Lung (tissue), 16 donors: ENCODE results near the gene DSTN. TPM values are rescaled to one million over a fixed set of nuclear protein-coding genes. Genes with fewer than 3 reads are reported as not detected.

Experiments used
- ATAC-seq: fragments of 200-7000 bp; cut with Tn5 transposase; one replicate; pipeline ENCODE4 v1.9.1; 2020; ENCODE audit warnings: moderate number of reproducible peaks; ENCODE audit not compliant: insufficient read depth, low FRiP score
- DNase-seq, 3 donors: peaks; one replicate each; pipeline ENCODE4 v3.0.0-alpha.2; 2013 to 2017
- H3K27ac ChIP-seq, 2 donors: one replicate each; pipeline ENCODE4 v1.5.1; 2013; ENCODE audit warnings: mild to moderate bottlenecking in 2 of 2, moderate library complexity in 2 of 2, control low read depth in 1 of 2, inconsistent platforms in 1 of 2, low read depth in 1 of 2, low read length in 1 of 2
- H3K27me3 ChIP-seq, 3 donors: one replicate each; pipeline ENCODE4 v1.5.1; 2013; ENCODE audit warnings: low read length in 2 of 3; ENCODE audit not compliant: control insufficient read depth in 3 of 3, insufficient read depth in 3 of 3
- H3K36me3 ChIP-seq, 4 donors: one replicate each; pipeline ENCODE4 v1.5.1; 2013; ENCODE audit warnings: low read length in 4 of 4, mild to moderate bottlenecking in 1 of 4, moderate library complexity in 1 of 4; ENCODE audit not compliant: control insufficient read depth in 4 of 4, insufficient read depth in 4 of 4
- H3K4me1 ChIP-seq, 5 donors: one replicate each; pipeline ENCODE4 v1.5.1; 2013; ENCODE audit warnings: low read length in 5 of 5, mild to moderate bottlenecking in 2 of 5, moderate library complexity in 1 of 5; ENCODE audit not compliant: control insufficient read depth in 5 of 5, insufficient read depth in 5 of 5
- H3K4me3 ChIP-seq: one replicate; pipeline ENCODE4 v1.5.1; 2013; ENCODE audit warnings: mild to moderate bottlenecking, control low read depth, moderate library complexity
- H3K9ac ChIP-seq, 2 donors: one replicate each; pipeline ENCODE4 v1.5.1; 2013; ENCODE audit warnings: low read length in 2 of 2, control low read depth in 1 of 2; ENCODE audit not compliant: insufficient read depth in 1 of 2
- H3K9me3 ChIP-seq, 4 donors: one replicate each; pipeline ENCODE4 v1.5.1; 2013; ENCODE audit warnings: low read length in 3 of 4, mild to moderate bottlenecking in 1 of 4, moderate library complexity in 1 of 4; ENCODE audit not compliant: control insufficient read depth in 4 of 4, insufficient read depth in 3 of 4
- CTCF ChIP-seq: IDR thresholded peaks from 2 replicates; pipeline ENCODE4 v1.5.1; 2012; ENCODE audit warnings: mild to moderate bottlenecking; ENCODE audit errors: control extremely low read depth, extremely low read depth
- WGBS, 2 donors: extraction: QIAGEN DNeasy Blood & Tissue Kit; methylation state at CpG; one replicate each; pipeline ENCODE4 v1.1.7; 2013; 5-methylcytosine and 5-hydroxymethylcytosine counted together
- long read RNA-seq, 5 donors: transcript quantifications; one replicate each; lab custom pipeline, GENCODE V29; 2026
- polyA plus RNA-seq, 2 donors: library from polyadenylated mRNA; stranded (reverse); fragments of 200-250 nt; gene quantifications; one replicate each; pipeline ENCODE4 v1.2.1, GENCODE V29; 2013
- total RNA-seq, 2 donors: library from RNA; depleted of rRNA in 1 of 2; stranded (reverse); fragments of >200 nt in 1 of 2; gene quantifications; one replicate each; pipeline ENCODE4 v1.2.1, GENCODE V29; 2014 to 2021
- donor health status: control.
- donor health status: control.
- donor health status: Bipolar disorder and iron deficiency.
- donor health status: healthy.
- donor health status: DM: yes; HTN: yes; CAD: no.

Gene DSTN
- total RNA-seq (100 to 1,000 TPM; 348 to 412 TPM), polyA plus RNA-seq (100 to 1,000 TPM; 313 to 532 TPM)
- long read RNA-seq, donor 1, transcript DSTN-201 (4 exons, 3,617 nt) = major isoform, 227 of 328 reads
- long read RNA-seq, donor 1, partial matches to known transcripts = 92 of 328 reads
- long read RNA-seq, donor 1, other reads (novel, unspliced or antisense) = 6 of 328 reads
- long read RNA-seq, donor 2, transcript DSTN-201 (4 exons, 3,617 nt) = major isoform, 74 of 136 reads
- long read RNA-seq, donor 2, partial matches to known transcripts = 57 of 136 reads
- long read RNA-seq, donor 2, other reads (novel, unspliced or antisense) = 5 of 136 reads
- long read RNA-seq, donor 3, transcript DSTN-201 (4 exons, 3,617 nt) = major isoform, 91 of 150 reads
- long read RNA-seq, donor 3, partial matches to known transcripts = 51 of 150 reads
- long read RNA-seq, donor 3, other reads (novel, unspliced or antisense) = 5 of 150 reads
- long read RNA-seq, donor 4, transcript DSTN-201 (4 exons, 3,617 nt) = major isoform, 80 of 137 reads
- long read RNA-seq, donor 4, partial matches to known transcripts = 56 of 137 reads
- long read RNA-seq, donor 4, other reads (novel, unspliced or antisense) = 0 of 137 reads
- long read RNA-seq, donor 5, transcript DSTN-201 (4 exons, 3,617 nt) = major isoform, 215 of 350 reads
- long read RNA-seq, donor 5, partial matches to known transcripts = 117 of 350 reads
- long read RNA-seq, donor 5, other reads (novel, unspliced or antisense) = 16 of 350 reads

- H3K9me3 ChIP-seq = no peaks in the 10 kb centered on the region
- peaks cover 0 to 44% (median 15%) of the 10 kb centered on the region in 5 donors for H3K4me1 ChIP-seq
- peak; percentile 95 to 97 (median 96) for DNase-seq
- no peak for TF ChIP-seq CTCF
- H3K4me3 ChIP-seq = peak within 1 kb of the TSS; percentile 98
- H3K27me3 ChIP-seq = no peaks in the 10 kb centered on the region
- WGBS, 2 donors = 0% methylated on average over 45 to 70 of the region's 70 CpGs
- ATAC-seq = peak; percentile 89
- H3K27ac ChIP-seq = peak within 1 kb of the TSS; percentile 100
- H3K9ac ChIP-seq = peak within 1 kb of the TSS; percentile 66 to 69
- H3K36me3 ChIP-seq = peaks cover 0 to 3% (median 0%) of the 10 kb centered on the region in 4 donors
Measured at GRCh38 chr20:17569616-17570346, at the start of gene DSTN. TSS of gene DSTN (plus strand) at chr20:17570075. CDS start at chr20:17570209, 134 bp downstream.

- no peaks in the 10 kb centered on the region for H3K9me3 ChIP-seq
- peaks cover 0 to 3% (median 0%) of the 10 kb centered on the region in 5 donors for H3K4me1 ChIP-seq
- ATAC-seq = no peak
- H3K36me3 ChIP-seq = no peaks in the 10 kb centered on the region
- TF ChIP-seq CTCF = no peak
- H3K9ac ChIP-seq = no peak overlapping the region
- no peak overlapping the region for H3K4me3 ChIP-seq
- WGBS, 2 donors = 33 to 35% methylated on average over 3 of the region's 3 CpGs
- DNase-seq = peak in 1 of 3 donors; percentile 20
- no peaks in the 10 kb centered on the region for H3K27me3 ChIP-seq
- H3K27ac ChIP-seq = no peak overlapping the region
Measured at GRCh38 chr20:17520583-17520982, 49.3 kb upstream of the DSTN start.

- no peak for TF ChIP-seq CTCF
- H3K27me3 ChIP-seq = no peaks in the 10 kb centered on the region
- ATAC-seq = no peak
- no peak overlapping the region for H3K4me3 ChIP-seq
- H3K27ac ChIP-seq = no peak overlapping the region
- peaks cover 0 to 3% (median 0%) of the 10 kb centered on the region in 5 donors for H3K4me1 ChIP-seq
- H3K9ac ChIP-seq = no peak overlapping the region
- H3K36me3 ChIP-seq = no peaks in the 10 kb centered on the region
- no peak for DNase-seq
- 88 to 89% methylated on average over 3 of the region's 3 CpGs for WGBS, 2 donors
- no peaks in the 10 kb centered on the region for H3K9me3 ChIP-seq
Measured at GRCh38 chr20:17522528-17522927, 47.3 kb upstream of the DSTN start.
